GM23248 (cell line): ENCODE measurements around the gene KLRK1.

Source experiments
- EZH2 ChIP-seq: fragments of 200-600 bp; sonication (generic); IDR thresholded peaks from 2 replicates; pipeline ENCODE4 v1.6.1; 2018; ENCODE audit warnings: antibody characterized with exemption, mild to moderate bottlenecking; ENCODE audit not compliant: insufficient read depth, poor library complexity, severe bottlenecking
- EZH2phosphoT487 ChIP-seq: fragments of 200-600 bp; sonication (generic); IDR thresholded peaks from 2 replicates; pipeline ENCODE4 v1.6.1; 2018; ENCODE audit warnings: antibody characterized with exemption, moderate library complexity, mild to moderate bottlenecking, low read depth; ENCODE audit not compliant: insufficient read depth

DNA sequence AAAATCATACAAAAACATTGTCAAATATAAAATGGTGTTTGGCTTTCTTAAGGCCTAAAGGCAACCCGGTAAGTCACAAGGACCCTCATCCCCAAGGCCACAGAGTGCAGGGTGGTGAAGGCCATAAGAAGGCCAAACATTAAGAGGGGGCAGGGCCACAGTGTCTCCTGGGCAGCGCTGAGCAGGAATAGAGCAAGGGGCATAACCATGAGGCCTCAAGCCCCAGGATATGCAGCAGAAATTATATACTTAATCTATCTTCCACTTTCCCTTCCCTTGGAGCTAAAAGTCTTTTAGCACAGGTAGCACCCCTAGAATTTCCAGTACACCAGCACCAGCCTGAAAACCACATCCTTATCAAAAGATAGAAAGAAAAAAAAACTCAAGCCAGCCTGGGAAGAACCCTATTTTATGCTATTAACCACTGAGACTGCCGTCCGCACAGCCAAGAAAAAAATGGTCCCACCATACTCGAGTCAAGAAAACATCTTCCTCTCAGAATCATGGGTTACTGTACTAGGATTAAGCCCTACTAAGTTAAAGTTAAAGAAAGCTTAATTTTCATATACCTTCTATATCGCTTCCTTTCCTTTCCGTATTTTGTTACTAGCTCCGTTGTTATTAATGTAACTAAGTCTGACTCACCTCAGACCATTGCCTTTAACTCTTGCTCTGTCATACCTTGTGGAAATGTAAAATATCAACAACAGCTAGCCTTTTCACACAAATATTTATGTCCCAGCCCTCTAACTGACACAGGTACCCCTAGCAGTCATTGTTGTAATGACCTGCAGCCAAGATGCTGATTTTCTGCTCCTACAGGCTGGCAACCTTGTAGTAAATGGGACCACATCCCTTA is 20.1 kb downstream of the KLRK1 start:
- TF ChIP-seq EZH2: no peak
- no peak for TF ChIP-seq EZH2phosphoT487
